ENCODE measurements around the gene RBM44.
A peak's percentile ranks its signal among the peaks of the same experiment; 100 is the strongest.

The RBM44 gene

DNA sequence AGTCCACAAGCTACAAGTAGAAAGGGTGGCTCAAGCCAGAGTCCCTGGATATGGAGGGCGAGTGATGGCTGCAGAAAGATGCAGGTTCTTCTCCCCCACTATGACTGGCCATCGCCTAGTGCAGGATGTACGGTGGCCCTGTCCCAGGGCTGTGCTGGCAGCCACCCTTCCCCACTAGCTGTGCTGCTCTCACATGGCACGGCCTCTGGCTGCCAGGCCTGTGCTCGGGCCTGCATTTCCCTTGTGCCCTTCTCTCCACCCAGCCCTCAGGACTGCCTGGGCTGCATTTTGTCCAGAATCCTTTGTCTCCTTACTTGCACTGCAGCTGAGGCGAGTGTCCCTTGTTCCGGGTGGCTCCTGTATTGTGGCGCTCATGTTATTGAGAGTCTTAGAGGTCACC is 59.2 kb downstream of the RBM44 start:
- no peak for TF ChIP-seq CTCF (IDR thresholded peaks at IDR 0.05; ENCODE audit: low read depth, low read length)
- no peak overlapping the region for H3K4me3 ChIP-seq (replicated peaks in 1 of 2; ENCODE audit: low read depth in 2 of 2, low read length in 2 of 2)
- no peak for DNase-seq (ENCODE audit: low read depth in 2 of 2)

GRCh38 chr2:237858294-237859081 is 59.9 kb downstream of the RBM44 start:
- DNase-seq (ENCODE audit: low read depth in 2 of 2): peak; percentile 87 to 92
- H3K4me3 ChIP-seq (replicated peaks in 1 of 2; ENCODE audit: low read depth in 2 of 2, low read length in 2 of 2): peak overlapping the region in 1 of 2 donors; percentile 32
- peak; percentile 92 for TF ChIP-seq CTCF (IDR thresholded peaks at IDR 0.05; ENCODE audit: low read depth, low read length)

DNA sequence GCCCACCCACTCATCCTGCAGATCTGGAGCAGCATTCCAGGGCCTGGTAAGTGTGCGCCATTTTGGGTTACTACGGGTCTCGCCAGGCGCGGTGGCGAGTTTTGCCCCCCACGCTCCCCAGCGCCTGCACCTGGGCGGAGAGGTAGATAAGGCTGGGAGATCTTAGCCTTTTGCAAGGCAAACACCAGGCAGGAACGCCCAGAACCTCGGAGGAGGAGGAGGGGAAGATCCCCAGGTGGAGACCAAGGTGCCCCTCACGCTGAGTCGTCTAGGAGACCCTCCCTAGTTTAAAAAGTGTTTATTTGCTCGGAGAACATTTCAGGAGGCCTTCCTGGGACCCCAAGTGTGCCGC is 60.5 kb downstream of the RBM44 start:
- DNase-seq (ENCODE audit: low read depth in 2 of 2): no peak
- no peak for TF ChIP-seq CTCF (IDR thresholded peaks at IDR 0.05; ENCODE audit: low read depth, low read length)
- peak overlapping the region; percentile 10 to 32 for H3K4me3 ChIP-seq (replicated peaks in 1 of 2; ENCODE audit: low read depth in 2 of 2, low read length in 2 of 2)

DNA sequence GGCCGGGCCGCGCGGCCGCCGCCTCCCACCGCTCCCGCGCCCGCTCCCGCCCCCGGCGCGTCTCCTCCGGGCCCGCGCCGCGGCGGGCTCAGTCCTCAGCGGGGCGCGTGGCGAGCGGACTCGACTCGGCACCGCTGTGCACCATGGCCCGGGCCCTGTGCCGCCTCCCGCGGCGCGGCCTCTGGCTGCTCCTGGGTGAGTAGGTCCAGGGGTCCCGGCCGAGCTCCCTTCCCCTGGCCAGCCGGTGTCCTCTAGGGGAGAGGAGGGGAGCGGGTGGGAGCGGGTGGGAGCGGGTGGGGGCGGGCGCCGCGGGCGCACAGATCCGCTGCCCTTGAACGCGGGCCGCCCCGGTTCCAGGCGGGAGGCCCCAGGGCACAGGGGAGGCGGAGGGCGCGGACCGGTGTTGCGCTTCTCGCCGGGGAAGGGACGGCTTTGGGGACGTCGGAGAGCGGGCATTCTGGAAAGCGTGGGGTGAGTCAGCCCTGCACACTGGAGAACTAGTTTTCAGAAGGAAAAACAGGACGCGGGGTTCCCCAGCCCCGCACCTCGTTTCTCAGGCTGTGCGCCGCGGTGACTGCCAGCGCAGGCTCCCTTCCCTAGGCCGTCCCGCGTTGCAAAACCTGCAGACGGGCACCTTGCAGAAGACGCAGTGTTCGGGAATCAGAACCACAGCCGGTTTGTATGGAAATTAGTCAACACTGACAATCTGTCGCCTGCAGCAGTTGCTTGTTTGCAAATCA is 61.1 kb downstream of the RBM44 start, which contains the start of gene RAMP1:
TSS of gene RAMP1 (plus strand) at position 91 of the 740 bp plus-strand sequence. CDS start at position 144, 53 bp downstream.
- peak; percentile 14 to 32 for DNase-seq (ENCODE audit: low read depth in 2 of 2)
- TF ChIP-seq CTCF (IDR thresholded peaks at IDR 0.05; ENCODE audit: low read depth, low read length): no peak
- H3K4me3 ChIP-seq (replicated peaks in 1 of 2; ENCODE audit: low read depth in 2 of 2, low read length in 2 of 2): peak within 1 kb of the TSS; percentile 39 to 54

DNA sequence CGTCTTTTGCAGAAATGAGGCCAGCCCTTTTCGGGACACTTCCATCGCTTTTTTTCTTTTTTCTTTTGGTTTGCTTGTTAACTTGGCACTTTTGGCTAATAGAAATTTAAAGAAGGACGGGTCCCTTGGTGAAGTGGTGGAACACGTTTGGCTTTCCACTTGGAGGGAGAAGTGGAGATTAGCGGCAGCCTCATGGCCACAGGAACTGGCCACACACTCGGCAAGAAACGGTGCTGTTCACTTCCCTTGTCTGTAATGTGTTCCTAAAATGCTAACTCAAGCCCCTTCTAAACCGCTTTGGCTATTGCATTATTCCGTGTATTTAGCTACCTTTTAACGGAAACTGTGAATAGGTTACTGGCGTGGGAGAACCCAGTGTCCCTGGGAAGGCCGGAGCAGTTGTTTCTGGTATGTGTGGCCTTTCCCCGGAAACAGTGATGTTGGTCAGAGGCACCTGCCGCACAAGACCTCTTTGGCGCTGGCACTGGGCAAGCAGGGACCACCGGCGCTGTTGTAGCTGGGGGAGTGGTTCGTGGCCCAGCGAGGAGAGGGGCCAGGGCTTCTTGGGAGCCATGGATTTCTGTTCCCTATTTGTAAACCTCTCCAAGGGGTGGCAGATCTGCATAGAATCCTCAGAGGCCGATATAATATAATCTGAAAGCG is 61.8 kb downstream of the RBM44 start:
- peak overlapping the region; percentile 39 to 54 for H3K4me3 ChIP-seq (replicated peaks in 1 of 2; ENCODE audit: low read depth in 2 of 2, low read length in 2 of 2)
- TF ChIP-seq CTCF (IDR thresholded peaks at IDR 0.05; ENCODE audit: low read depth, low read length): no peak

GRCh38 chr2:237861875-237862527 is 63.4 kb downstream of the RBM44 start:
- no peak for DNase-seq (ENCODE audit: low read depth in 2 of 2)
- H3K4me3 ChIP-seq (replicated peaks in 1 of 2; ENCODE audit: low read depth in 2 of 2, low read length in 2 of 2): no peak overlapping the region
- TF ChIP-seq CTCF (IDR thresholded peaks at IDR 0.05; ENCODE audit: low read depth, low read length): no peak

More for the DNA sequence above, 61.8 kb downstream of the RBM44 start:
- DNase-seq (ENCODE audit: low read depth in 2 of 2): no peak

Data from cardiac fibroblast (primary cell).